Measurements from ENCODE around the gene CCP110.

CCP110 gene

GRCh38 chr16:19523559-19524355 is at the start of gene CCP110:
TSS of gene CCP110 (plus strand) at chr16:19523942. CDS start at chr16:19527882, 3,940 bp downstream.
- DNase-seq, result peak; percentile 82

- no peak for DNase-seq
These were observed 49.1 kb upstream of the CCP110 start for GRCh38 chr16:19474617-19475016.

- DNase-seq, result no peak
These were observed 45.2 kb upstream of the CCP110 start for GRCh38 chr16:19478505-19478904.

- DNase-seq, result no peak
These were observed 44.4 kb upstream of the CCP110 start for GRCh38 chr16:19479302-19479721.

- no peak for DNase-seq
These were observed 42.4 kb upstream of the CCP110 start for GRCh38 chr16:19481296-19481695.

GRCh38 chr16:19481769-19482168 is 42.0 kb upstream of the CCP110 start:
- no peak for DNase-seq

GRCh38 chr16:19482291-19482690 is 41.5 kb upstream of the CCP110 start:
- no peak for DNase-seq

GRCh38 chr16:19484096-19484495 is 39.6 kb upstream of the CCP110 start:
- no peak for DNase-seq

GRCh38 chr16:19485611-19486010 is 38.1 kb upstream of the CCP110 start:
- DNase-seq, result no peak

GRCh38 chr16:19486051-19486450 is 37.7 kb upstream of the CCP110 start:
- DNase-seq, result no peak

GRCh38 chr16:19486750-19487325 is 36.9 kb upstream of the CCP110 start:
- no peak for DNase-seq

GRCh38 chr16:19488213-19488640 is 35.5 kb upstream of the CCP110 start:
- no peak for DNase-seq

- DNase-seq, result no peak
These were observed 33.1 kb upstream of the CCP110 start for GRCh38 chr16:19490619-19491018.

- DNase-seq, result no peak
These were observed 26.6 kb upstream of the CCP110 start for GRCh38 chr16:19497176-19497575.

- no peak for DNase-seq
These were observed 24.7 kb upstream of the CCP110 start for GRCh38 chr16:19499006-19499405.

GRCh38 chr16:19499481-19499880 is 24.3 kb upstream of the CCP110 start:
- no peak for DNase-seq

- DNase-seq, result no peak
These were observed 21.2 kb upstream of the CCP110 start for GRCh38 chr16:19502395-19503131.

- DNase-seq, result no peak
These were observed 20.2 kb upstream of the CCP110 start for GRCh38 chr16:19503461-19504075.

- DNase-seq, result no peak
These were observed 18.0 kb upstream of the CCP110 start for GRCh38 chr16:19505600-19506303.

GRCh38 chr16:19506965-19507364 is 16.8 kb upstream of the CCP110 start:
- no peak for DNase-seq

- DNase-seq, result no peak
These were observed 15.9 kb upstream of the CCP110 start for GRCh38 chr16:19507867-19508266.

- no peak for DNase-seq
These were observed 11.4 kb upstream of the CCP110 start for GRCh38 chr16:19512297-19512696.

All from SIG-M5 (cell line).